Transverse colon (tissue), 4 donors: Measurements from ENCODE around the gene PDIA5.

Source experiments
- CTCF ChIP-seq, 5 experiments: fragments of 200-600 bp in 3 of 5; fragments of 450-650 bp in 2 of 5; sonication (generic) in 3 of 5; IDR thresholded peaks; 1 replicate in 2 of 5; 2 replicates in 3 of 5; pipeline ENCODE4 v1.5.1; 2016 to 2017; ENCODE audit warnings: antibody characterized with exemption in 5 of 5, inconsistent platforms in 3 of 5, mild to moderate bottlenecking in 2 of 5, moderate library complexity in 1 of 5
- POLR2A ChIP-seq: fragments of 450-650 bp; IDR thresholded peaks from one replicate; pipeline ENCODE4 v1.6.1; 2016; ENCODE audit warnings: antibody characterized with exemption, mild to moderate bottlenecking, moderate library complexity
- POLR2AphosphoS5 ChIP-seq, 3 donors: sonication (generic); formaldehyde crosslinking; IDR thresholded peaks; one replicate each; pipeline ENCODE4 v1.6.1; 2016; ENCODE audit warnings: antibody characterized with exemption in 3 of 3

- no peak for TF ChIP-seq POLR2AphosphoS5 (IDR thresholded peaks at IDR 0.05)
- no peak for TF ChIP-seq POLR2A
- TF ChIP-seq CTCF (IDR thresholded peaks at IDR 0.05) = no peak
These were observed 15.0 kb downstream of the PDIA5 start for GRCh38 chr3:123081718-123082369.
